ENCODE data around the gene PLEKHA1.

- TF ChIP-seq CTCF (IDR thresholded peaks at IDR 0.05) (no peak), EZH2 (IDR thresholded peaks at IDR 0.05; ENCODE audit: borderline replicate concordance, insufficient read depth, low read depth, low read length, poor library complexity, severe bottlenecking) (no peak)
Measured at GRCh38 chr10:122388287-122388997, 13.9 kb downstream of the PLEKHA1 start.

Data from B cell (primary cell).